22Rv1 (cell line): ENCODE results near the gene SNED1.

Experiments
- H3K27ac ChIP-seq: fragments of 450-650 bp; 2 replicates; pipeline ENCODE4 v1.5.1; 2017
- CTCF ChIP-seq: fragments of 450-650 bp; IDR thresholded peaks from 2 replicates; pipeline ENCODE4 v1.5.1; 2017; ENCODE audit warnings: mild to moderate bottlenecking
- ZFX ChIP-seq: fragments of 450-650 bp; IDR thresholded peaks from 2 replicates; pipeline ENCODE4 v1.6.1; 2017; ENCODE audit warnings: antibody characterized with exemption, borderline replicate concordance

Gene SNED1

GRCh38 chr2:241067501-241068135 is 69.2 kb downstream of the SNED1 start:
- TF ChIP-seq CTCF (no peak), ZFX (no peak)
- H3K27ac ChIP-seq = no peak overlapping the region

GRCh38 chr2:241068136-241068941 is 69.9 kb downstream of the SNED1 start:
- TF ChIP-seq ZFX = no peak
- no peak for TF ChIP-seq CTCF
- no peak overlapping the region for H3K27ac ChIP-seq

GRCh38 chr2:241068942-241069810 is 70.8 kb downstream of the SNED1 start:
- no peak for TF ChIP-seq CTCF
- TF ChIP-seq ZFX = no peak
- peak overlapping the region; percentile 40; the same call in 1 of the 2 replicates for H3K27ac ChIP-seq

DNA sequence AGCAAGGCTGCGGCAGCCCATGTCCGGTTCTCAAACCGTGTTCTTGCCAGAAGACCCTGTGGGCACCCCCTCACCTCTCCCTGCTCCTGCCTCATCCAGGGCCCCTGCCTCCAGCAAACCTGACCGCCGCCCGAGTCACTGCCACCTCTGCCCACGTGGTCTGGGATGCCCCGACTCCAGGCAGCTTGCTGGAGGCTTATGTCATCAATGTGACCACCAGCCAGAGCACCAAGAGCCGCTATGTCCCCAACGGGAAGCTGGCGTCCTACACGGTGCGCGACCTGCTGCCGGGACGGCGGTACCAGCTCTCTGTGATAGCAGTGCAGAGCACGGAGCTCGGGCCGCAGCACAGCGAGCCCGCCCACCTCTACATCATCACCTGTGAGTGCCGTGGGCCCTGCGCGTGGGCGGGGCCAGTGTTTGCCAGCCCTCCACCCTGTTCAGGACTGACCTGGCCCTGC is 71.4 kb downstream of the SNED1 start:
- no peak for TF ChIP-seq CTCF
- no peak for TF ChIP-seq ZFX
- peak overlapping the region; percentile 40; the same call in 1 of the 2 replicates for H3K27ac ChIP-seq

DNA sequence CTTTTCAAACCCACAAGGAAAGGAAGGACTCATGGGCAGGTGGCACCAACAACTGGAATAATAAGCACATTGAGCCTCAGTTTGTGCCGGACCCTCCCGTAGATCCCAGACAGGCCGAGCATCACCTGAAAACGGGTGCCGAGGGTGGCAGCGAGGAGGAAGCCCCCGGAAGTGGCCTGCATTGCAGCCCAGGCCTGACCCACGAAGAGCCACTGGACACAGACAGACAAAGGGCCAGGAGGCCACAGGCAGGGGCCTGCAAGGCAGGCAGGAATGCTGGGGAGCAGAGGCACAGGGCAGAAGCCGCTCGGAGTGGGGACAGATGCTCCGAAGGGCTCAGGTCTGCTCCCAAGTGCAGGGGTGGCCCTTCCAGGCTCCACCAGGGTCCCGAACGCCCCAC is 71.9 kb downstream of the SNED1 start:
- H3K27ac ChIP-seq = peak overlapping the region; percentile 40
- TF ChIP-seq ZFX = no peak
- no peak for TF ChIP-seq CTCF

DNA sequence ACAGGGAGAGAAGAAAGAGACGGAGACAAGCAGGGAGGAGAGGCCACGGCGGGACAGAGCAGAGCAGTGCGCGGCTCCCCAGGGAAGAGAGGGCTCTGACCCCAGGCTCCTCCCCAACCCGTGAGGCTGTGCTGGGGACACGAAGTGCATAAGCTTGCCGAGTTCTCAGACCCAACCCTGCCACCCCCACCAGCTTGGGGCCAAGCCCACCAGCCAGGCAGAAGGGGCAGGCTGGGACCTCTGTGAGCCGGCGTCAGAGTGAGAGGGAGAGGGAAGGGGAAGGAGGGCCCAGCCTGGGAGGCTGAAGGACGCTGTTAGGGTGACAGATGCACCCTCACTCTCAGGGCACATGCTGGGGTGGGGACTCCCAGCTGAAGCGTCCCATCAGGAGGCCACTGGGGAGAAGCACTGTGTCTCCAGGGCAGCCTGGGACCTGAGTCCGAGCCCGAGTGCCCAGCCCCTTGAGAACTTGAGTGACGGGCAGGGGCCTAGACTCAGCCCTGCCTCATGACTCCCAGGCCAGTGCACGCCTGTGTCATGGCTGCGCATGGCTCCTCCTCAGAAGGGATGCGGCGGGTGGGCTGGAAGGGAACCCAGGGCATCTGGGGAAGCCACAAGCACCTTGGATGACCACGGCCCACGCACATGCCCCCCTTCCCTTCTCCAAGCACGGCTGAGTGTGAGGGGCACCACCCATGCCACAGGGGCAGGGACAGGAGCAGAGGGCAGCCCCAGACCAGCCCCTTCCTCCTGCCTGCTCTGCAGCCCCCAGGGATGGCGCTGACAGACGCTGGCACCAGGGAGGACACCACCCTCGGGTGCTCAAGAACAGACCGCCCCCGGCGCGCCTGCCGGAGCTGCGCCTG is 72.6 kb downstream of the SNED1 start:
- H3K27ac ChIP-seq = peak overlapping the region; percentile 40
- TF ChIP-seq ZFX (no peak), CTCF (no peak)
